Stimulated activated CD4-positive, alpha-beta T cell treated with anti-CD3 and anti-CD28 coated beads, Interleukin-2, amount 100 ng/mL, for 4 hours (primary cell): ENCODE measurements around the gene SLC18A3.
A peak's percentile ranks its signal among the peaks of the same experiment; 100 is the strongest.

Source experiments
- DNase-seq: peaks from one replicate; pipeline ENCODE4 v3.0.0-alpha.2; 2020; ENCODE audit warnings: low read depth

Gene SLC18A3

DNA sequence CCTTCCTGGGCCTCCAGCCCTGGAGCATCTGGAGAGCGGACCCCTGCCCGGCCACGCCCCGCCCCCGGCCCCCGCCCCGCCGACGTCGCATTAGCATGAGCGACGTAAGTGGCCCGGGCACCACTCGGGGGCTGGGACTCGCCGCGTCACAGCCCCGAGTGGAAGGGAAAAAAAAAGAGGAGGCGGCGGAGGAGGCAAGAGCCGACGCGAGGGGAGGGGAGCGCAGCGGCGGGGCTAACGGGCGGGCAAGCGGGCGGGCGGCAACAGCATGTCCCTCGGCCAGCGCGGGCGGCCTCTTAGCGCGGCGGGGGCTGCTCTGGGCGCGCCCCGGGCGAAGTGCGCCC lies at the start of gene SLC18A3:
SLC18A3 (plus strand) TSS at position 197 of the 344 bp plus-strand sequence. CDS start 431 bp downstream, outside the sequence.
- DNase-seq = no peak

DNA sequence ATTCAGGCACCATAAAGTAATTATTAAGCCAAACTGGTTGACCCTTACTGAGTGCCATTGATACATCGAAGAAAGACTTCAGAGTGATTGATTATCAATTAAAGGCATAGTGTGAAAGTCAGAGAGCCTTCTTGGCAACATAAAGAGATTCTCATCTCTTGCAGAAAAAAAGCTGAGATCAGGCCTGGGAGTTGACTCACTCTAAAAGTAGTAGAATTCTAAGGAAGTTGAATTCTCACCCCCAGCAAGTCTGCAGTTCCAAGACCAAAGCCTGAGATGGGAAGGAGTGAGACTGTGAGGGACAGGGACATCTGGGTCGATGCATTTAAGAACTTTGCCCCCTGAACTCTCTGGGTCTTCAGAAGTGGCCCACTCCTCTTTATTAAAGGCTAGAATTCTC lies 49.6 kb upstream of the SLC18A3 start:
- DNase-seq = no peak

DNA sequence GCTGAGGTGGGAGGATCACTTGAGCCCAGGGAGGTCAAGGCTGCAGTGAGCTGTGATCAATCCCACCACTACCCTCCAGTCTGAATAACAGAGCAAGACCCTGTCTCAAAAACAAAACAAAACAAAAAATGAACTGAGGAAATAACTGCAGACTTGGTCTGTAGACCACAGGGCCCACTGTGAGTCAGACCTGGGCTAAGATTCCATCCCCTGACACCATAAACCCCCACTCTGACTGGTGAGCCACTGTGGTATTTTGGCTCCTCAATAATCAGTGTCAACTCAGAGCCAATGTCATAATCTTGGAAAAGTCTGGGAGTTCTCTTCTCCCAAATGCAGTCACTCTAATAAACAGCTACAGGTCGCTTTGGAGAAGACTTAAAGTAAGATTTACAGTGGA lies 47.2 kb upstream of the SLC18A3 start:
- DNase-seq = no peak

DNA sequence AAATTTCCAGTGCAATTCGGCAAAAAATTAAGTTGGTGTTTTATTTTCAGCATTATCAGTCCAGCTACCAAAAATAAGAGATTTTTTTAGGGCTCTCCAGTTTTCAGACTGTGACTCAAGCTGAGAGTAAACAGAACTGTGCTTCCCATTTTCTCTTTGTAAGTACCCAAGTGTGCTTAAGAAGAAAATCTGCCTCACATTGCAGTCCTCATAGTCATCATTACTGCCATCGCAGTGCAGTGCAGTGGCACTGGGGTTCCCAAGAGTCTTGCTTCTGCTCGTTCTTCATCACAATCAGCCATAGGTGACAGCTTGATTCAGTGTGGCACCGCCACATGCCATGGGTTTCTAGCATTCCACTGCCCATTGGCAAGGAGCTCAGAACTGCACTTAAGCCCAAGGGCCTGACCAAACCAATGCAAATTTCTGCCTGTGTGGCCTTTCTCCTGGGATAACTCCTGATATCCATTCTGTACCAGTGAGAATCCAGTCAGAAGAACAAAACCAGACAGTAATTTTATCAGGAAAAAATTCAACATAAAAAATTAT lies 45.6 kb upstream of the SLC18A3 start:
- no peak for DNase-seq

DNA sequence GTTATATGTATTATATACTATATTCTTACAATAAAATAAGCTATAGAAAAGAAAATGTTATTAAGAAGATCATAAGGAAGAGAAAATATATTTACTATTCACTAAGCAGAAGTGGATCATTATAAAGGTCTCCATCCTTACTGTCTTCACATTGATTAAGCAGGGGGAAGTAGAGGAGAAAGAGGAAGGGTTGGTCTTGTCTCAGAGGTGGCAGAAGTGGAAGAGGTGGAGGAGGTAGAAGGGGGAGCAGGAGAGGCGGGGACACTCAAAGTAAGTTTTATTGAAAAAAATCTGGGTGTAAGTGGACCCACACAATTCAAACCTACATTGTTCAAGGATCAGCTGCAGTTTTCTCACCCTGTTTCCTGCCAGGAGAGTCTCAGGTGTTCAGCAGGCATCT lies 42.3 kb upstream of the SLC18A3 start:
- no peak for DNase-seq

DNA sequence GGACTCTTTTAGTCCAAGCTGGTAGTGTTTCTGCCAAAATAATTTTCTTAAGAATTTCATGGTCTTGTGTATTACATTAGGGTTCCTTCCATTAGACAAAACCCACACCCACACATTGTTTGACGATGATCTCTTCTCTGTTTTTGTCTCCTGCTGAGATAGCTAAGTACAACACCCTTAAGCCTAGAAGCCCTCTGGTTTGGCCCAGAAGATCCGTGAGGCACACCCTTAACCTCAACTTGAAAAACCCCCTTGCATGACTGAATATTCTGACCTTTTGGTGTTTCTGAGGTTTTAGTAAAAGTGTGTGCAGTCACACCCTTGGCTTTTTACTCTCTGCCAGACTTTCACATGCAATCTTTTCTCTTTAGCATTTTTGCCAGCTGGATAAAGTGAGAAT lies 41.9 kb upstream of the SLC18A3 start:
- no peak for DNase-seq

DNA sequence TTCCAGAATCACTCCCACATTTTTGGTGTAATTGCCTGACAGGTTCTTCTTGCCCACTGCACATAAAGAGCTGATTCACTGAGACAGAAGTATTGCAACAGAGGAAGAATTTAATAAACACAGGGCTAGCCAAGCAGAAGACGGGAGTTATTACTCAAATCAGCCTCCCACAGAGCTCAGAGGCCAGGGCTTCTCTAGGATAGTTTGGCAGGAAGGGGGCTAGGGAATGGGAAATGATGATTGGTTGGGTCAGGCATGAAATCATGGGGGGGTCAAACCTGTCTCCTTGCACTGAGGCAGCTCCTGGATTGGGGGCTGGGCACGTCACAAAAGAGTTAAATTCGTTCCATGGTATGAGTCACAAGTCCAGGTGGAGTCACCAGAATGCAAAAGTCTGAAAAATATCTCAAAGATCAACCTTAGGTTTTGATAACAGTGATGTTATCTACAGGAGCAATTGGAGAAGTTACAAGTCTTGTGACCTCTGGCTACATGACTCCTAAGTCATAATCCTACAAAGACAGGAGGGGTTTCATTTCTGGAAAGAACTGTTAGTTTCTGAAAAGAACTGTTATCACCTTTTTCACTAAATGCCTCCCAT lies 41.0 kb upstream of the SLC18A3 start:
- DNase-seq = no peak

DNA sequence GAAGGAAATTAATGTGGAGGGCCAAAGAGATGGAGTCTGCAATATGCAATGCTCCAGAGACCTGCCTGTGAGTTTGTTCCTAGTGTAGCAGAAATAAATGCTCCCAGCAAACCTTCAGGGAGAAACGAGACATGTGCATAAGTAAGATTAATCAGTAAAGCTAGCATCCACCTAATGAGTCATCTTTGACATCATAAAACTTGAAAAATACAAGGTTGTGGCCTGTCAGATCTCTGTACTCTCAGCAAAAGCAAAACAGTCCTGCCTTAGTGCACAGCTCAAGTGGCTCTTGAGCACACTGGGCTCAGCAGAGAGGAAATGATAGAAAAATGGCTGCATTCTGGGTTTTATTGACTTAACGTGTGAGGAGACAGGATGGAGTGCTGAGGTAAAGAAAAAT lies 38.7 kb upstream of the SLC18A3 start:
- DNase-seq = no peak

DNA sequence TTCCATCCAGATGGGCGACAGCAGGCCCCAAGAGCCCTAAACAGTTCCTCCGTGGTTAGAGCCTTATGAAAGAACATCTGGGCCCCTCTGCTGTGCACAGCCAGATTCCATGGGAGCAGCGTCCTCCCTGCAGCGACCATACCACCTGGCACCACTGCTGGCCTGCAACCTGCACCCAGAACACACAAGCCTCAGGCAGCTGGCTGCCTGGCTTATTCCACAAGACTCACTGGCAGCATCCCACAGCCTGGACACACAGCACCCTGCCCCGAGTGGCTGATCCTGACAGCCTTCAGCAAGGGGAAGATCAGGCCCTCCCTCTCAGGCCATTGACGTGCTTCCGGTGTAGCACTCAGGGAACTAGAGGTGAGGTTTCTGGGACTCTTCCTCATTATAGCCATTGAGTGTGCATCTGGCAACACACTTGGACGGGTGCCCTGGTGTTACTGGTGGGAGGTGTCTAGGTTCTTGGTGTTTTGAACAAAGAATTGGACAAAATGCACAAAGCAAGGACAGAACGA lies 37.5 kb upstream of the SLC18A3 start:
- DNase-seq = no peak

DNA sequence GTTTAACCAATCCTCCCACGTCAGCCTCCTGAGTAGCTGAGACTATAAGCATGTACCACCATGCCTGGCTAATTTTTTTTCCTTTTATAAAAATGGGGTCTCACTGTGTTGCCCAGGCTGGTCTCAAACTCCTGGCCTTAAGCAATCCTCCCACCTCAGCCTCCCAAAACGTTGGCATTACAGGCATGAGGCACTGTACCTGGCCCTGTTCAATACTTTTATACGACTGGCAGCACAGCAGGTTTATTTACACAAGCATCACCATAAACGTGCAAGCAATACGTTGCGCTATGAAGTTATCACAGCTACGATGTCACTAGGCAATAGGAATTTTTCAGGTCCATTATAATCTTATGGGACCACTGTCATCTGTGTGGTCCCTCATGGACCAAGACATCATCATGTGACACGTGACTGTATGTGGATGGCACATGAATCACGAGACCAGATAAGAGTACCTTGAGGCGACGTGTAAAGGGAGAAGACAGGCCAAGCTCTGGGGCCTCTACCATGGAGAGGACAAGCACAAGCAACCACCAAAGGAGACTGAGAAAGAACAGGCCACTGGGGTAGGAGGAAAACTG lies 34.5 kb upstream of the SLC18A3 start:
- DNase-seq = no peak

DNA sequence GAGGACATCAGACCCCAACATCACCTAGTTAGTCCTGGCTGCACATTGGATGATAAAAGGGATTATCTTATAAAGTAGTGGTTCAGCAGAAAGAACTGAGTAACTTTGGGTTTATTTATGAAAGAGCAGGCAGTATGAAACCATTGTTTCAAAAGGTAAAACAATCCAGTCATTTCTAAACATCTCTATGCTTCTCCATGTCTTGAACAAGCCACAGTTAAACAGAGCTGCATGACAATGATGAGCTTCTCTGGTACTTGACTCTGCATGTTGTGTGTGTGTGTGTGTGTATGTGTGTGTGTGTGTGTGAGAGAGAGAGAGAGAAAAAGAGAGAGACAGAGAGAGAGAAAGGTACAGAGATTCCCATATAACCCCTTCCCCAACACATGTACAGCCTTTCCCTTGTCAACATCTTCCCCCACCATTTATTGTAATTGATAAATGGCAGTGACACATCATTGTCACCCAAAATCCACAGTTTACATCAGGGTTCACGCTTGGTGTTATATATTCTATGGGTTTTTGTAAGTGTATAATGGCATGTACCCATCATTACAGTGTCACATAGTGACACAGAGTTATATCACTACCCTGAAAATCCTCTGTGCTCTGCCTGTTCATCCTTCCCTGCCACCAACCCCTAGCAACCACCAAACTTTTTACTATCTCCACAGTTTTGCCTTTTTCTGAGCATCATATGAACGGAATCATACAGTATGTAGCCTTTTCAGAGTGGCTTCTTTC lies 32.8 kb upstream of the SLC18A3 start:
- no peak for DNase-seq

DNA sequence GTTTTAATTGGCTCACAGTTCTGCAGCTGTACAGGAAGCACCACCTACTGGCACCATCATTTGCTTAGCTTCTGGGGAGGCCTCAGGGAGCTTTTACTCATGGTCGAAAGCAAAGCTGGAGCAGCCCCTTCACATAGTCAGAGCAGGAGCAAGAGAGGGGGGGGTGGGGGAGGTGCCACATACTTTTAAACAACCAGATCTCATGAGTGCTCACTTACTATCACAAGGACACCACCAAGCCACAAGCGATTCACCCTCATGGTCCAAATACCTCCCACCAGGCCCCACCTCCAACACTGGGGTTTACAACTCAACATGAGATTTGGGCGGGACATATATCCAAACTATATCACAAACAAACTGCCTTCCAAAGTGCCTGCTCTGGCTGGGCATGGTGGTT lies 31.7 kb upstream of the SLC18A3 start:
- DNase-seq = no peak

DNA sequence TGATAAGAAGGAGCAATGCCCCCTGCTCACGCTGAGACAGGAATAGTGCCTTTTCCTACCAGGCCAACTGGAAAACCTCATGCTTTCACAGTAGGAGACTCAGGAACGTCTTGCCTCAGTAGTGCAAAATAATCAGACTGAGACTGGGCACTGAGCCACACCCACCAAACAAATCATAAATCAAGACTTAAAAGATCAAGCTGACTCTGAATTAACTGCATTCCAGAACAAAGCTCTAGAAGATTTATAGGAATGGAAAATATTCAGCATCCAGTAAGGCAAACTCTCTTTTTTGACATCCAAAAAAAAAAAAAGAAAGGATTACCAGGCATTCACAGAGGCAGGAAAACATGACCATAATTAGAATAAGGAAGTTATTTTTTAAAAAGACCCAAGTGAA lies 30.5 kb upstream of the SLC18A3 start:
- no peak for DNase-seq

DNA sequence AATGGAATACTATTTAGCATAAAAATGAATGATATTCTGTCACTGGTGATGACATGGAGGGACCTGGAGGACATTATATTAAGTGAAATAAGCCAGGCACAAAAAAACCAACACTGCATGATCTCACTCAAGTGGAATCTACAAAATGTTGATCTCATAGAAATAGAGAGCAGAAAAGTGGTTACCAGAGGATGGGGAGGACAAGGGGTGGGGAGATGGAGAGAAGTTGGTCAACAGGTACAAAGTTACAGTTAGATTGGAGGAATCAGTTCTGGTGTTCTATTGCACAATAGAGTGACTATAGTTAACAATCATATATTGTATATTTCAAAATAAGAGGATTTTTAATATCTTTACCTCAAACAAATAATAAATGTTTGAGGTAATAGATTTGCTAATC lies 24.7 kb upstream of the SLC18A3 start:
- DNase-seq = no peak

DNA sequence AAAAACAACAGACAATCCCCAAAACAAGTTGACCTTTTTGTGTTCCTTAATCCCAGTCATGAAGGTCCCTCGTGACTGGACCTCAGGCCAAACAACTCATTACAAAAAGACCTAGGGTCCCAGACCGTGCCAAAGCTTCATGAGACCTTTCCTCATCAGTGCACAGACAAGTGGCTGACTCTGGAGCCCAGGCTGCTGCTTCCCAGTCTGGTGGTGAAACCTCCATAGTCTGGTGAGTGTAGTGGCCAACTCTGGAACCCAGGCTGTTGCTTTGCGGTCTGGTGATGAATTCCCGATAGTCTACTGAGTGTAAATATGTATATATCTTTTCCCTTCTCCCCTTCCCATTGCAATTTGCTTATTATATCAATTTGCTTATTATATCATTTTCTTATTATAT lies 22.1 kb upstream of the SLC18A3 start:
- DNase-seq = no peak

DNA sequence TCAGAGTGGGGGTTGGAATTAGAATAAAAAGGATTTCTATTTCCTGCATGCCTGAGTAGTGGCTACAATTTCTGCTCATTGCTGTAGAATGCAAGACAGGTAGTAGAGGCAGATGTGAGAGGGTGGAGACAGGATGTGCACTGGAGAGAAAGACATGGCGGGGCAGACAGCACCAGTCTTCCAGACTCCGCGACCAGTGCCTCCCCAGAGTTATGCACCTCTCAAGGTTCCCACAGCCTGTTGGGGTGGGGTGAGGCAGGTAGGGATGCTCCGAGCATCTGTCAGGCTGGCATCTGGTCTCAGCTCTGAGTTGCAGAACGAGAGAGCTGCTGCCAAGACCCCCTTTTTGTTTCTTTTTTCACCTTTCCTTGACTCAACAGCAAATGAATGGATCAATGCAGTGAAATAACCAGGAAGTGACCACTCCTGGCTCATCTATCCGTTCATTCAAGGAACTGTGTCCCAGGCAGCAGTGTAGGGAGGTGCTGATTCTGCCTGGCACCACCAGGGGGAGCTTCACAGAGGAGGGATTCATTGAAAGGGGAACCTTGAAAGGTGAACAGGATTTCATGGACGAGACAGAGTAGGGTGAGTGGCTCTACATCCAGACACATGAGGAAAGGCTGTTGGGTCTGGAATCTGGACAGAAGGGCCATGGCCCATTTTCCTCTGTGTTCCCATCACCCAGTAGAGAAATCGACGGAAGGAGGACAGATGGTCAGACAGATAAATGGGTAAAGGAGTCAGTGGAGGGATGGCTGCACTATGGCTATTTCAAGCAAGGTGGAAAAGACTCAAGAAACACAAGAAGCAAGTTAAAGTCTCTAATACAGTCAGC lies 17.2 kb upstream of the SLC18A3 start:
- DNase-seq = peak; percentile 19

DNA sequence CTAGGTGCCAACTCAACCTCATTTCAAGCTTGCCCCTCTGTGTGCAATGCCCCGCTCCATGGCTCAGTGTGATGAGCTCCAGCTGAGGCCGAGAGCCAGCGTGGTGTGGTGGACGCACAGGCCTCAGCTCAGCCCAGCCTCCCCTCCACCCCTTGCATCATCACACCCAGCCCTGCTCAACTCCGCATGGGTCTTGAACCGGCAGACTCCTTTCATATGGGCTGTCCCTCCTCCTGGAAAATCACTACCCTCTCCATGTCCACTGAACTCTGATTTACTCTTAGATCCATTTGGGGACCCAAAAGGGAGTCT lies 16.6 kb upstream of the SLC18A3 start:
- no peak for DNase-seq

DNA sequence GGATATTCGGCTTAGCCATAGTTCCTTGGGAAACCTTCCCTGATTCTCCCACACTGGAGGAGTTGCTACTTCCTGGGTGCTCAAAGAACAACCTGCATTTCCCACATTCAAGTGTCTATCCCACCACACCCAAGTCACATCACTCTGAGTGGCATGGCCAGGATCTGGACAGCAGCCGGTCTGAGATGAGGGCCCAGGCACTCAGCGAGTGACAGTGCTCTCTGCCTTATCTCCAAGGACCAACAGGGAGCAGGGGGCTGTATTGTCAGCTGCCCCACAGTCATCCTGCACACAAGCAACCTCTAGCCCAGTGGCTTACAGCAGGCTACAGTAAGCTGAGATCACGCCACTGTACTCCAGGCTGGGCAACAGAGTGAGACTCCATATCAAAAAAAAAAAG lies 16.1 kb upstream of the SLC18A3 start:
- no peak for DNase-seq

DNA sequence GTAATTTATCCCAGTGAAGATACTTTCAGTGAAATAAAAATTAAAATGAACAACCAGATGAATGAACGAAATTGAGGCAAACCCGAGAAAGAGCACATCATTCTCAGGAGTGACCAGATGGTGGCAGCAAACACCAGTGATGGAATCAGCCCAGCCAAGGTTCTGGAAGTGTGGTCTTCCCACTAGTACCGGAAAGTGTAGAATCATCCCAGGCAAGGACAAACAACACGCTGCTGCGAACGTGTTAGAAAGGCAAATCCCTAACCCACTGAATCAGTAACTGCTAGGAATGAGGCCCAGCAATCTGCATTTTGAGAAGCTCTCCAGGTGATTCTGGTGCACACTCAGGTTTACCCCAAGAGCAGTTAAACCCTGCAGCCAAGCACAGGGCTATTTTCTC lies 15.5 kb upstream of the SLC18A3 start:
- no peak for DNase-seq

DNA sequence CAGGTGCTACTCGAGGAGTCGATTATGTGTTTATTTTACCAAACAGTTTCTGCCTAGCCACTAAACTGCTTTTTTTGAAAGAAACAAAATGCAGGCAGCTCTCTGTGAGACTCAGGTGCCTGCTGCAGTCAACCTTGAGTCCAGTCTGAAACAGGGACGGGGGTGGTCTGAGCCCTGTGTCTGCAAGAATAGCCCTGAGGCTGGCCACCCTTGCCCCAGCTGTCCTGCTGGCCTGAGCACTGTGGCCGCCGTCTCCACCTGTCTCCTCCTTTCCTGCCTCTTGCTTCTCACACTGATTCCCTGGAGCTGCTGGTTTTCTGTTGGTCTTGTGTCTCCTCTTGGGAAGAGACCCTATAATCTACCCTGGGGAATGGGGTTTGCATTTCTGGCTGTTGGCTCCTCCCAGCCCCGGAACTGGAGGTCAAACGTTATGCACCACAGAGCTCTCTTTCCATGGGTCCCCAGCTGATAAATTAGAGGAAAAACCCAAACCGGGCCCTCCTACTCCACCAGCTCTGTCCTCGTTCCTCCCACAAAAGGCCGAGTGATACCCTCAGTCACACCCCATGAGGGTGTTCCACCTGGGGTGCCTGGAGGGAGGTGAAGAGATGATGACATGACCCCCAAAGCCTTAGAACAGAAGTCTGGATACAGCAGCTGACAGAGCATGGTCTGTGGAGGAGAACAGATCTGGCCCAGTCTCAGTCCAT lies 15.0 kb upstream of the SLC18A3 start:
- no peak for DNase-seq

DNA sequence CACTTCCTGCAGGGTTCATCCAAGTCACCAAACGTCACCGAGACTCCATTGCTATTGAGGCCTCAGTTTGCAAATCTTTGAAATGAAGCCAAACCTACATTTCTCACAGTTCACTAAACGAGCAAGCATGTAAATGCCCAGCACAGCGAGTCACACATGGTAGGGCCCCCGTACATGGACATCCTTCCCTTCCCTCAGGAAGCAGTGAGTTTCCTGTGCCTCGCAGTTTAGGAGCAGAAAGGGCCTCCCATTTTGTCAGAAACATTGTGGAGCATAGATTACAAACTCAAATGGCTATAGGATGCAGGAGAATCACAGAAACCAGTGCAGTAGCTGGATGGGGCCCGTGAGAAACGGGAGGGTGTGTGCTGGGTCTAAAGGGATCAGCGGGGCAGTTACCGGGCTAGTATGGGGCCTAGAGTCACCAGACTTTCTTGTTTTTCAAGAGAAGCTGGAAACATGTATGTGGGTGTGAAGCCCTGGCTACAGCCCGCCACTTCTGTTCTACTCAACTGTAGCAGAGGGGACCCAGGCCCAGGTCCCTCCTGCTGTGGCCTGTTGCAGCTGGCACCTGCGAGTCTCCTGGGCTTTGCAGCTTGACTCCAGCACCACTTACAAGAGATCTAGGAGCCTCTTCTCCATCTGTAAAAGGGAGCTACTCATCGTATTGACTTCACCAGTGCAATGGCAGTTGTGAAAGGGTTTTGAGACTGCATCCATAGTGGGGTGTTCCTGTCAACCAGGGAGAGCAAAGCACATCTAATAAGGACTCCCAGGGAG lies 14.2 kb upstream of the SLC18A3 start:
- DNase-seq = no peak
